ENCODE results near the gene TGM6. TPM values are rescaled to one million over a fixed set of nuclear protein-coding genes. Genes with fewer than 3 reads are reported as not detected.

The TGM6 gene
- total RNA-seq, 1 donor from 2014 or later, result not detected

- intact Hi-C loops (cut with micrococcal nuclease), result no loop called here
Measured at GRCh38 chr20:2363587-2363986, 17.1 kb upstream of the TGM6 start.

GRCh38 chr20:2364044-2364443, 16.7 kb upstream of the TGM6 start:
- intact Hi-C loops (cut with micrococcal nuclease), result no loop called here

- intact Hi-C loops (cut with micrococcal nuclease), result no loop called here
Measured at GRCh38 chr20:2365091-2365490, 15.6 kb upstream of the TGM6 start.

- intact Hi-C loops (cut with micrococcal nuclease), result no loop called here
Measured at GRCh38 chr20:2365666-2366065, 15.0 kb upstream of the TGM6 start.

GRCh38 chr20:2368621-2369020, 12.1 kb upstream of the TGM6 start:
- intact Hi-C loops (cut with micrococcal nuclease), result no loop called here

- intact Hi-C loops (cut with micrococcal nuclease), result no loop called here
Measured at GRCh38 chr20:2373098-2373497, 7.6 kb upstream of the TGM6 start.

GRCh38 chr20:2374346-2375125, 6.2 kb upstream of the TGM6 start:
- intact Hi-C loops (cut with micrococcal nuclease), result no loop called here

- intact Hi-C loops (cut with micrococcal nuclease), result no loop called here
Measured at GRCh38 chr20:2378893-2379292, 1.8 kb upstream of the TGM6 start.

- intact Hi-C loops (cut with micrococcal nuclease), result no loop called here
Measured at GRCh38 chr20:2379511-2380229, 1.0 kb upstream of the TGM6 start.

GRCh38 chr20:2381303-2381702, 602 bp downstream of the TGM6 start:
- intact Hi-C loops (cut with micrococcal nuclease), result no loop called here

- intact Hi-C loops (cut with micrococcal nuclease), result no loop called here
Measured at GRCh38 chr20:2382833-2383232, 2.1 kb downstream of the TGM6 start.

GRCh38 chr20:2385026-2385425, 4.3 kb downstream of the TGM6 start:
- intact Hi-C loops (cut with micrococcal nuclease), result no loop called here

GRCh38 chr20:2385496-2385895, 4.8 kb downstream of the TGM6 start:
- intact Hi-C loops (cut with micrococcal nuclease), result no loop called here

GRCh38 chr20:2386516-2387179, 5.9 kb downstream of the TGM6 start:
- intact Hi-C loops (cut with micrococcal nuclease), result loop anchor here (1.0 kb wide), 1 partner anchor 68 kb away; no protein-coding TSS in a partner anchor

GRCh38 chr20:2387180-2387577, 6.5 kb downstream of the TGM6 start:
- intact Hi-C loops (cut with micrococcal nuclease), result loop anchor here (1.0 kb wide), 1 partner anchor 67 kb away; no protein-coding TSS in a partner anchor

GRCh38 chr20:2387580-2387979, 6.9 kb downstream of the TGM6 start:
- intact Hi-C loops (cut with micrococcal nuclease), result loop anchor here (1.0 kb wide), 1 partner anchor 67 kb away; no protein-coding TSS in a partner anchor

- intact Hi-C loops (cut with micrococcal nuclease), result no loop called here
Measured at GRCh38 chr20:2390951-2391675, 10.4 kb downstream of the TGM6 start.

- intact Hi-C loops (cut with micrococcal nuclease), result no loop called here
Measured at GRCh38 chr20:2394411-2395055, 13.8 kb downstream of the TGM6 start.

- intact Hi-C loops (cut with micrococcal nuclease), result no loop called here
Measured at GRCh38 chr20:2395136-2395535, 14.4 kb downstream of the TGM6 start.

- intact Hi-C loops (cut with micrococcal nuclease), result no loop called here
Measured at GRCh38 chr20:2396241-2396814, 15.6 kb downstream of the TGM6 start.

- intact Hi-C loops (cut with micrococcal nuclease), result no loop called here
Measured at GRCh38 chr20:2397091-2397490, 16.4 kb downstream of the TGM6 start.

Measured in T-helper 1 cell treated with Interleukin-12 subunit alpha and Interleukin-12 subunit beta and Interleukin-4 antibody, amounts not matched to agents 30 ng/mL and 1 ng/mL, for 36 hours (primary cell).